Measurements from ENCODE around the gene ZDHHC8.

Gene ZDHHC8

DNA sequence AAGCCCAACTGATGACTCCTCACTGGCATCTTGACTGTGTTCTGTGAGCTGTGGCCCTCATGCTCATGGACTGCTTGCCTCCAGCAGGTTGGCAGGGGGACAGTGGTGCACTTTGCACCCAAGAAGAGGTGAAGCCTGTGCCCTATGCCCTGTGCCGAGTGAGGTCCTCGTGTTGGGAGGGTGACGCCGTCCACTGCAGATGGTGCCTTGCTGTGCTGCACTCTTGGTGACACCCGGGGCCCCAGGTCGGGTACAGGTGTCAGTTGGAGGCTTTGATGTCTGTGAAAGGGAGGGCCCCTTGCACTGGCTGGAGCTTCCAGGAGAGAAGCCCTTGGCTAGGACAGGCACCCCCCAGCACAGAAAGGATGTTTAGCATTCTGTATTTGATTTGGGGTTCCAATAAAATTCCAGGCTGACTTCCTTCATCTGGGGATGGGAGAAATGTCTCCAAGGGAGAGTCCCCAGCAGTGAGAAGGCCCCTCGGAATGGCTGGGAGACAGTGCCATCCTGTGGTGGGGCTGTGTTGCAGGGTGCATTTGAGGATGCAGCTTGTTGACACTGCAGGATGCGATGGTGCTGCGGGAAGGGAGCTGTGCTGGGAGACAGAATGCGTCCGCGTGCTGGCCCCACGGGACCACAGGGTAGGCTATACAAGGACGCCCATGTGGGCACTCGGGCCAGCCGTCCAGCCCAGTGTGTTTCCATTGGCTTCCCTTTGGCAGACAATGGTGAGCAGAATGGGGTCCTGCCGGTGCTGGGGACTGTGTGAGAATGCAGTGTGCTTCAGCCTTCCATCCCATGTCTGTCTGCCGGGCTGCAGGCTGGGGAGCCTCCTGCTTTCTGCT lies 2.5 kb upstream of the ZDHHC8 start:
- peak in 1 of 2 donors; percentile 24 for DNase-seq (ENCODE audit: low read depth in 1 of 2, low spot score in 1 of 2)

DNA sequence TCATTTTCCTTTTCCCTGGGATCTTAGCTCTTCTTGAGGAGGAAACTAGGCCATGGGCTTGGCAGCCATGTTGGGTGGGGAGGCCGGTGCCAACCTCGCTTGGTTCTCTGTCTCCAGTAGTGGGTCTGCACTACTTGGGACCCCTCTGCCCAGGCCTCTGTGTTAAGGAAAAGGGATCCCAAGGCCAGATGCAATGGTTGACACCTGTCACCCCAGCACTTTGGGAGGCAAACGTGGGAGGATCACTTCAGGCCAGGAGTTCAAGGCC lies 1.9 kb upstream of the ZDHHC8 start:
- DNase-seq (ENCODE audit: low read depth in 1 of 2, low spot score in 1 of 2): no peak

DNA sequence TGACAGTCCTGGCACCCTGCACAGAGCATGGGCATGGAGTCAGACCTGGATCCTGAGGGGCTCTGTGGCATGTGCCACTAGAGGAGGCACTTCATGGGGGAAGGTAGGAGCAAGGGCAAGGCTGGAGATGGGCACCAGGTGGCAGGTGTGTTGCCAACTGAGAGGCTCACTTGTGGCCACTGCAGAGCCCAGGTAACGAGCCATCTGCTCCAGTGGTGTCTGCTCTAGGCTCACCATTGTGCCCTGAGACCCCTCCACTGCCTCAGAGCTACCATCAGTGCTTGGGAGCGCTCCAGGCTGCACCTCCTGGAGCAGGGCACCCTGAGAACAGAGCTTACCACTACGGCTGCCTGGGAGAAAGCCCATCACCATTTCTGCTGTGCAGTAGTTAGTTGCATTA lies 1.3 kb upstream of the ZDHHC8 start:
- no peak for DNase-seq (ENCODE audit: low read depth in 1 of 2, low spot score in 1 of 2)

DNA sequence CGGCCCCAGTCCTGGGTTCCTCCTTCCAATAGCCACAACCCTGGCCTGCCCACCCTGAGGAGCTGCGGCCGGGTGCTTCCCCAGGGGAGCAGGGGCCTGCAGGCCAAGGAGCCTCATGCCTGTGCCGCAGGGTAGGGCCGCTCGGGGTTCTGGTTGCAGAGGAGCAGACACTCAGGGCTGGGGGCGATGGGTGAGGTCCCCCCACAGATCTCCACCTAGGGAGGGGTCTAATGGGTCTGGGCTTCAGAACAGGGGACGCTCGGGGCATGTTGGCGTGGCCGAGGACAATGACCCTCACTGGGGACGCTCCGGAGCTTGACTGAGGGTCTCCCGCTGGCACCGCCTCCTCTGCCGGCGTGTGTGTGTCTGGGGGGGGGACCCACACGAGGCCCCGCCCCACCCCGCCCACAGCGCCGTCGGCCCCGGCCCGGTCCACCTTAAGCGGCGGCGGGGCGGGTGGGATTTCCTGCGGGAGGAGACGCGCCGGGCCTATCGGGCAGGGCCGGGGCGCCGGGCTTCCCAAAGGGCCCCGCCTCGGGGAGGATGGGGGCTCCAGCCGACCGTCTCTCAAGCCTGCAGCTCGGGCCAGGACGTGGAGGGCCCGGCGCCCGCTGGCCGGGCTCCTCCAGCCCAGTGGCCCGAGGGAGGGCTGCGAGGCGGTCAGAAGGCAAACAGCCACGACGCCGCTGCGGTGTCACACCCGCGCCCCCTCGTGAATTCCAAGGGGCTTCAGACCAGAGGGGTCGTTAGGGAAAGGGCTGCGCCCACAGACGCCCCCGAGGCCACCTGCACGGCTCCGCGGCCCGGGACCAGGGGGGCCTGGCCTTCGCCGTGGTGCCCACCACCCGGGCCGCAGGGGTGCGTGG lies 640 bp upstream of the ZDHHC8 start:
- peak; percentile 65 to 74 for DNase-seq (ENCODE audit: low read depth in 1 of 2, low spot score in 1 of 2)

DNA sequence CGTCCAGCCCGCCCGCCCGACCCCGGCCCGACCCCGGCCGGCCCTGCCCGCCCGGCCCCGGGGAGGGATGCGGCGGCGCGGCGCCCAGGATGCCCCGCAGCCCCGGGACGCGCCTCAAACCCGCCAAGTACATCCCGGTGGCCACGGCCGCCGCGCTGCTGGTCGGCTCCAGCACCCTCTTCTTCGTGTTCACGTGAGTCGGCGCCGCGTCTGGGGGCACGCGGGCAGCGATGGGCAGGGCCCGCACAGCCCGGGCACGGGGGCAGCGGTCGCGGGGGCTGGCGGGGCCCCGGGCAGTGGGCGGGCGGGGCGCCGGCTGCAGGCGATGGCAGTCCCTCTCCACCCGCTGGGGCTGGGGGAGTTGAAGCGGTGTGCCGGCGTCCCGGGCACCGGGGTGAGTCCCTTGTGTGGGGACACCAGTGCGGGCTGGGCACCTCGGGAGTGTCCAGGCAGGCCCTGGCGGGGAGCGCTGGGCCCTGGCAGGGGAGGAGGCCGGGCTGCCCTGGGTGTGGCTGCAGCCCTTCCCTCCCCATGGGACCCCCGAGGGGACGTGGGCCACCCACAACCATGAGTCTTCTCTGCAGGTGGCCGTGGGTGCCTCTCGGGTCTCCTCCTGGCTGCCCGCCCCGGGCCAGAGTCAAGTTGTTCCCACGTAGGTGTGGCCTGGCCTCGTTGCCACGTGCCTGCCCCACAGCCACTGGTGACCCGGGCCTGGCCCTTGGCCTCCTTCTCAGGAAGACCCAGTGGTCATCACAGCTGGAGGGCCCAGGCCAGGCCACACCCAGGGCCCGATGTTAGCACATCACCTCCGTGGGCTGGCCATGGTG lies 468 bp downstream of the ZDHHC8 start:
- DNase-seq (ENCODE audit: low read depth in 1 of 2, low spot score in 1 of 2): no peak

DNA sequence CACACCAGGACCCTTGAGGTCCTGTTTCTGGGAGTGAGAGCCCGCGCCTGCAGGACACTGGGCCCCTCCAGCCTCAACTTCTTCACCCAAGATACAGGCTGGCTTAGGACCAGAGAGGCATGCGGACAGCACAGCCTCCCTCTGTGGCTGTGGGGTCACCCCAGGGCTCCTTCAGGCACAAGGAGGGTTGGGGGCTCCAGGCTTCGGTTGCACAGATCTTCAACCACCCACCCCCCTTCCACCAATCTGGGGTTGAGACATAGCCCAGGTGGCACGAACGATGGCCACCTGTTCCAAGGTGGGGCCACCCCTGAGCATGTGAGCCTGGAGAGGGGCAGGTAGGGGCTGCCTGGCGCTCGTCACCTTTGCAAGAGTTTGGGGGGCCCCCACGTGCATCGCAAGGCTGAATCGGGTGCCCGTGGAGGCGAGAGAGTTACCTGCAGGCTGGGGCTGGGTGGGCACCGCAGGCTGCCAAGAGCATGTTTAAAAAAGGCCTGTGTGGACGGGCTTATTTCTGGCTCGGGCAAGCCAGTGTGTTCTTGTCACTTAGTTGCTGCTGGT lies 1.2 kb downstream of the ZDHHC8 start:
- no peak for DNase-seq (ENCODE audit: low read depth in 1 of 2, low spot score in 1 of 2)

DNA sequence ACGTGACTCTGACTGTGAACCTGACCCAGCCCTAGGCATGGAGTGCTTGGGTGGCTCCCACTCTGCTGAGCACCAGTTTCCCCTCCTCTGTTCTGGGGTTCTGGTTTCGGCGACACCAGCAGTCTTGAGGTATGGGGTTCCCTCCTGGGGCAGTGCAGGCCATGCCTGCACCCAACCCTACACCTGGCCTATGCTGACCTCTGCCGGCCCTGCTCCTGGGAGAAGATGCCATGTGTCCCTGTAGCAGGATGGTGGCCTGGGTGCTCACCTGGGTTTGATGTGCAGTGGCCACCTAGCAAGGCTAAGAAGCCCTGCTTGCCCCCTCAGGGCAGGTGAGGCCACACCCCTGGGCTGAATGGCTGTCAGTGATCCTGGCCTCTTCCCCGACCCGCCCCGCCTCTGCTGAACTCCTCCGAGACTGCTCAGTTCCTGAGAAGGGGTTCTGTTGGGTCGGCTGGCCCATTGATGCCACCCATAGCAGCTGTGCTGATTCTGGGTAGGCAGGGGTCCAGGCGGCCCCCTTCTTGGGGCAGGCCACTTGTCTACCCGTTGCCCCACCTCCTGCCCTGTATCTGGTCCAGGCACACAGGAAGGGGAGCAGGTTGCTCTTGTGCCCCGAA lies 2.4 kb downstream of the ZDHHC8 start:
- no peak for DNase-seq (ENCODE audit: low read depth in 1 of 2, low spot score in 1 of 2)

DNA sequence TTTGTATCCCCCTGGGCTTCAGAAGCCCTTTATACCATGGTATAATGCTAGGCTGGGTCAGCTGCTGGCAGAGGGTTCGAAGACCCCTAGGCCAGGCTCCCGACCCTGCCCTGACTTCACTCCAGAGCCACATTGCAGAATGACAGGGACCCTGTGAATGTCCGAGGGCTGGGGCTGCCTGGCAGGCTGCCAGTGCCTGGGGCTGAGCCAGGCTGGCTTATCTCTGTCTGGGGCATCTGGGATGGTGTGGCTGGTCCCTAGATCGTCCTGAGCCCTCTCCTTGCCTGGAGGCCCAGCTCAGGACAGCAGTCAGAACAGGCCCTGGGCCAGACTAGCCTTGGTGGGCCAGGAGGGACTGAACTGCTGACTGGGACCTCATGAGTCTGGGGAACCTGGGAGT lies 3.7 kb downstream of the ZDHHC8 start:
- no peak for DNase-seq (ENCODE audit: low read depth in 1 of 2, low spot score in 1 of 2)

DNA sequence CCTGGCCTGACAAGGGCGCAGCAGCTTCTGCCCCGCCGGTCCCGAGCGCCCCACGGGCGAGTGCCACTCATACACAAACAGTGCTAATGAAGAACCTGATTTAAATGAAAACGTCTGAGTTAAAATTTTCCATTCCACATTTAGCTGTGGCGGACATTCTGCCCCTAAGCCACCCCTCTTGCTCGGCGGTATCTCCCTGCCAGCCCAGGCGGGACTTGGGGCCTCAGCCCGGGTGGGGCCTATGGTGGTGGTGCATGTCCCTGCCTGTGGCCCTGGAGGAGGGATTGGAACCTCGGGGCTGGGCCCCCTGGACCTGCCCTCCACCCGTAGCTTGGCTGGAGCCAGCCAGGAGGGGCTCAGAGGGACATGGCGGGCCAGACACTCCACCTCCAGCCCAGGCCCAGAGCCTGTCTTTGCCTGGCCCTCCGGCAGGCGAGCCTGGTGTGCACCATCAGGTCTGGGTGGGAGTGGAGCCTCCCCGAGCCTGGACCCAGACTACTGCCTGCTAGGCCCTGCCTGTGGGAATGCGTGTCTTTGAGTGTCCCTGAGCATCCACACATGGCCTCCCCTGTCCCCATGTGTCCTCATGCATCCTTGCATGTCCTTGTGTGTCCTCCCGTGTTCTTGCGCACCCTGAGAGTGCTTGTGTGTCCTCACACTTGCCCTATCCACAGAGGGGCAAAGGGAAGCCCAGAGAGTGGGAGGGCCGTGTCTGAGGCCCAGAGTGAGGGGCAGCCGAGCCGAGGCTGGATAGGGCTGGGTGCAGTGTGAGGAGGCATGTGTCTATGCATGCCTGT lies 4.4 kb downstream of the ZDHHC8 start:
- DNase-seq (ENCODE audit: low read depth in 1 of 2, low spot score in 1 of 2): no peak

DNA sequence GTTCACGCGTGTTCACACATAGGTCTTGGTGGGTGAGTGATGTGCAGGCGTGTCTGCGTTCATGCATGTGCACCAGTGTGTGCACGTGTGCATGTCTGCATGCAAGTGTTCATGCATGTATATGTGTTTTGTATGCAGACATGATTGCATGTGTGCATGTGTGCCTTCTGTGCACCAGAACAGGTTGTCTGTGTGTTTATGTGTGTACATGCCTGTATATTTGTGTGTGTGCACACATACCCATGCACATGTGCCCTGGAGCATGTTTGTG lies 4.9 kb downstream of the ZDHHC8 start:
- no peak for DNase-seq (ENCODE audit: low read depth in 1 of 2, low spot score in 1 of 2)

DNA sequence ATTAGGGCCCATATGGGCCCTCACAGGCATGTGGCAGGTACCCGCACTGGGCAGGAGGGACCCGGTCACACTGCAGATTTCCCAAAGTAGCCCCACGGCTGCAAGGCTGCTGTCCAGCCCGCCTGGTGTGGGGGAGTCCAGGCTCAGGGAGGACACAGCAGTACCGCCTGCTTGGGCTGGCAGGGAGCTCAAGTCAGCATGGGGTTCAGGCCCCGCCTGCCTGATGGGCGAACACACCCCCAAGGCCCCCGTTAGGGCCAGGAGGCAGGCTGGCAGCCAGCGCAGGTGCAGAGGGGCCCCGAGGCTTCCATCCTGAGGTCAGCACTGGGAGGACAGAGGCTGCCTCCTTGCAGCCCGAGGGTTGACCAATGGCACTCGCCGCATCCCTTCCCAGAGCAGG lies 5.5 kb downstream of the ZDHHC8 start:
- DNase-seq (ENCODE audit: low read depth in 1 of 2, low spot score in 1 of 2): no peak

DNA sequence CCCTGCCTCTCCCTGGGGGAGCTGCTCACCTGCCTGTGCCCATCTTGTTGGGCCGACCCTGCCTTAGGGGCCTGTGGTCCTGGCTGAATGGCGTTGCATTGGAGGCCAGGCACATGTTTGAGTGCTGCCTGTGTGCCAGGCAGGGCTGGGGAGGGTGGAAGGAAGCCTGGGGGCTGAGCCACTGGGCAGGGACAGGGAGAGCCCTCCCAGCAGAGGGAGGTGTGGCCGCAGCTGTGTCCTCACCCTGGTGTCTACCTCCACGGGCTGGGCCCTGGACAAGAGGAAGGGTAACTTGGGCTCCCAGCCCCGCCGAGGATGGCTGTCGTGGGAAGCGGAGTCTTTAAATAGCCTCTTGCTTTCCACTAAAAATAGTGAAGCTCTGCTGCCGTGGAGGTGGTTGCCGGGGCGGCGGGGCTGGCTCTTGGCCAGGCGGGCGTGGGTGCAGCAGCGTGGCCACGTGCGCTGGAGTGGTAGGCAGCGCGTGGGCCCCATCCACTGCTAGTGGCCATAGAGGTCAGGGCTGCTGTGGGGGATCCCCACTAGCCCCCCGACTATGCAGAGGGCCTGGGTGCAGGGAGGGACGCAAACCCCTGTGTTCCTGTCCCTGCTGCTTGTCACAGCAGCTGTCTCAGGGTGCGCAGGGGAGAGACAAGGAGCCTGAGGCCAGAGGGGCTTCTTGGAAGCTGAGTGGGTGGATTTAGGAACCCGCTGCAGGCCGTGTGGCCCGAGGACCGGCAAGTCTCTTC lies 6.2 kb downstream of the ZDHHC8 start:
- DNase-seq (ENCODE audit: low read depth in 1 of 2, low spot score in 1 of 2): no peak

DNA sequence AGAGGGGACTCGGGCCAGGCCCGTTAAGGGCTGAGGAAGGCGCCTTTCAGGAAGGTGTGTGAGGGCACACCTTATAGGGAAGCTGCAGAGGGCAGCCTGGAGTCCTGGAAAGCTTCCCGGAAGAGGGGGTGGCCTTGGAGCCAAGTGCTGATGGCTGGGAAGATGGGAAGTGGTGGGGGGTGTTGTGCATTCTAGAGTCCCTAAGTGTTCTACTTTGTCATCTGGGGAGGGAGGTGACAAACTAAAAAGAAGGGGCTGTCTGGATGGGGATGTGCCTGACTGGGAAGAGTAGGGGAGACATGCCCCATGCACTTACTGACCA lies 6.8 kb downstream of the ZDHHC8 start:
- no peak for DNase-seq (ENCODE audit: low read depth in 1 of 2, low spot score in 1 of 2)

DNA sequence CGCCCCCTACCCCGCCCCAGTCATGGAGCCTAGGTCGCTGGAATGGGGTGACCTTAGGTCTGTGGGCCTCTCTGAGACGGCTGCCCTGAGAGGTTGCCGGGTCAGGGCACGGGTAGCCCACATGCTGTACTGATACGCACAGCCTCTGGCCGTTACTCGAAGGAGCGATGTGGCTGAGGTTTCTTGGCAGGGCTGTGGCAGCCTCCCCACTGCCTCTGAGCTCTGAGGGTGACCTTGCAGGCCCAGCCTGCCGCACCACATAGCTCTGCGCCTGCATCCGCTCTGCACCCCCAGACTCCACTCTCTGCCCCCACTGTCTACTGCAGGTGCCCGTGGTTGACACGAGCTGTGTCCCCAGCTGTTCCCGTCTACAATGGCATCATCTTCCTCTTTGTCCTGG lies 7.3 kb downstream of the ZDHHC8 start:
- no peak for DNase-seq (ENCODE audit: low read depth in 1 of 2, low spot score in 1 of 2)

DNA sequence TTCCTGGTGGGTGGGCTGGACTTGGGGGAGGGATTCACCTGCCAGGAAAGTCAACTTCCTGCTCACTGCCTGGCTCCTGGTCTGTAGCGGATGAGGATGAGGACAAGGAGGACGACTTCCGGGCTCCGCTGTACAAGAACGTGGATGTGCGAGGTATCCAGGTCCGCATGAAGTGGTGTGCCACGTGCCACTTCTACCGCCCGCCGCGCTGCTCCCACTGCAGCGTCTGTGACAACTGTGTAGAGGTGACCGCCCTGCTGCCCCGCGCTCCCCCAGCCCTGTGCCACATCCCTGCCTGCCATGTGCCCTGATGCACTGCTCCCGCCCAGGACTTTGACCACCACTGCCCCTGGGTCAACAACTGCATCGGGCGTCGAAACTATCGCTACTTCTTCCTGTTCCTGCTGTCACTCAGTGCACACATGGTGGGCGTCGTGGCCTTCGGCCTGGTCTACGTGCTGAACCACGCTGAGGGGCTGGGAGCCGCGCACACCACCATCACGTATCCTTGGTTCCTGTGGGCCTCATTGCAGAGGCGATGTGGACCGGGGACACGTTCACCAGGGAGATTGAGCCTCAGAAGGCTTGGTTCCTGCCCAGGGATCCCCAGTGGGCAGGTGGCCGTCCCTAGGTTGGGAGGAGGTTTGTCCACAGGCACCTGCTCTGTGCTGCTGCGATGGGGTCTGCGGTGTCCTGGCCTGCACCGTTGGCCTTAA lies 7.9 kb downstream of the ZDHHC8 start:
- no peak for DNase-seq (ENCODE audit: low read depth in 1 of 2, low spot score in 1 of 2)

DNA sequence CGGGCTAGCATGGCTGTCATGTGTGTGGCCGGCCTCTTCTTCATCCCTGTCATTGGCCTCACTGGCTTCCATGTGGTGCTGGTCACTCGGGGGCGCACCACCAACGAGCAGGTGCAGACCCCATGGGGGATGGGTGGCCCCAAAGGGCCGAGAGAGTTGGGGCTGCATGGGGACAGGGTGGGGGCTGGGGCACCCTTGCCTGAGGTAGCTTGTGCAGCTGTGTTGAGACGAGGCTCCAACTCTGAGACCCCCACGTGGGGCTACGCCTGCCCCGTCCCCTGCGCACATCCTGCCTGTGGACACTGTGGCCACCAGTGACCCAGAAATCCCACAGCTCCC lies 8.5 kb downstream of the ZDHHC8 start:
- no peak for DNase-seq (ENCODE audit: low read depth in 1 of 2, low spot score in 1 of 2)

DNA sequence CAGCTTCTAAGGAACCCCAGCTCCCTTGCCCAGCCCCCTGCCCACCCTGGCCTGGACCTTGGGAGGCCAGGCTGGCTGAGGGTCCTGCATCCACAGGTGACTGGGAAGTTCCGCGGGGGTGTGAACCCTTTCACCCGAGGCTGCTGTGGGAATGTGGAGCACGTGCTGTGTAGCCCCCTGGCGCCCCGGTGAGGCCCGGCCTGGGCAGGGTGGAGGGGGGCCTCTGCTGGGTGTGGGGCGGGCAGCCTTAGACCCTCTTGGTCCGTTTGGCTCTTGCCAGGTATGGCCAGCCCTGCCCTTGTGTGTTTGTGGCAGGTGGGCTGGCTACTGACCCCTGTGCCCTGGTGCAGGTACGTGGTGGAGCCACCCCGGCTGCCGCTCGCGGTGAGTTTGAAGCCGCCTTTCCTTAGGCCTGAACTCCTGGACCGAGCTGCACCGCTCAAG lies 8.9 kb downstream of the ZDHHC8 start:
- DNase-seq (ENCODE audit: low read depth in 1 of 2, low spot score in 1 of 2): no peak

DNA sequence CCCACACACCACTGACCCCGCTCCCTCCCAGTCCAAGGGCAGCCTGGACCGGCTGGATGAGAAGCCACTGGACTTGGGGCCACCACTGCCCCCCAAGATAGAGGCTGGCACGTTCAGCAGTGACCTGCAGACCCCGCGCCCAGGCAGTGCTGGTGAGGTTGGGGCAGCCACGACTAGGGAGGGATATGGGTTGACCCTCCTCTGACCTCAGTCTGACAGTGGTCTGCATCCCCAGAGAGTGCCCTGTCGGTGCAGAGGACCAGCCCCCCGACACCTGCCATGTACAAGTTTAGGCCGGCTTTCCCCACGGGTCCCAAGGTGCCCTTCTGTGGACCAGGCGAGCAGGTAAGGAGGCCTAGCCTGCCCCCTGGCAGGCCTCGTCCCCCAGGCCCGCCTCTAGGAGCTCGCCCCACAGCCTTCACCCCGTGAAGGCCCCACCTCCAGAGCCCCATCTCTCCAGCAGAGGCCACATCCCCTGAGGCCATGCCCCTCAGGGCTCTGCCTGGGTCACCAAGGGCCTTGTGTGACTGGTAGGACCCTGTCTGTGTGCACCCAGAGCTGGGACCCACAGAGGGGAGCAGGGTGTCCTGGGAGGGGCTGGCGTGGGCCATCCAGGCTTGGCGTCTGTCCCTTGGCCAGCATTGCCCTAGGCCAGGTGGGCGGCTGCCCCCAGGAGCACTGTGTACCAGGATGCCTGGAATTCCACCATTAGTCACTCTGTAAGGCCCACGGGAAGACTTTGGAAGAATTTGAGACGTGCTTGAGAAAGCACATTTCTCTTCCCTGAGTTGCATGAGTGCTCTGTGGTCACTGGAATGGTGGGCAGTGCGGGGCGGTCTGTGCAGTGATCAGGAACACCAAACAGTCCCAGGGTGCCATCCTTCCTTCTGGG lies 9.8 kb downstream of the ZDHHC8 start:
- no peak for DNase-seq (ENCODE audit: low read depth in 1 of 2, low spot score in 1 of 2)

Measured in activated T-helper 1 cell treated with anti-CD3 and anti-CD28 coated beads, Interleukin-2, amount 50 U/mL, for 16 hours (primary cell).